Measurements from ENCODE around the gene TRIO.
"Not testable (repeated sequence)": the region's sequence is repeated elsewhere in the genome, so short reads cannot be mapped to it uniquely, and the experiment has no call there.

The TRIO gene

GRCh38 chr5:14415024-14415697 is 272.0 kb downstream of the TRIO start:
- no peak for DNase-seq (ENCODE audit: low read depth)

- DNase-seq (ENCODE audit: low read depth), result no peak
Measured at GRCh38 chr5:14415698-14416074, 272.5 kb downstream of the TRIO start.

- no peak for DNase-seq (ENCODE audit: low read depth)
Measured at GRCh38 chr5:14416621-14417275, 273.6 kb downstream of the TRIO start.

- DNase-seq (ENCODE audit: low read depth), result peak; percentile 58
Measured at GRCh38 chr5:14417276-14417730, 274.2 kb downstream of the TRIO start.

- no peak for DNase-seq (ENCODE audit: low read depth)
Measured at GRCh38 chr5:14417792-14418765, 274.9 kb downstream of the TRIO start.

- DNase-seq (ENCODE audit: low read depth), result no peak
Measured at GRCh38 chr5:14419686-14420085, 276.5 kb downstream of the TRIO start.

- DNase-seq (ENCODE audit: low read depth), result no peak
Measured at GRCh38 chr5:14420101-14420811, 277.1 kb downstream of the TRIO start.

GRCh38 chr5:14421851-14422250 is 278.7 kb downstream of the TRIO start:
- no peak for DNase-seq (ENCODE audit: low read depth)

GRCh38 chr5:14424011-14424685 is 281.0 kb downstream of the TRIO start:
- DNase-seq (ENCODE audit: low read depth), result no peak

GRCh38 chr5:14425559-14425958 is 282.4 kb downstream of the TRIO start:
- no peak for DNase-seq (ENCODE audit: low read depth)

GRCh38 chr5:14426521-14426920 is 283.4 kb downstream of the TRIO start:
- DNase-seq (ENCODE audit: low read depth), result no peak

- DNase-seq (ENCODE audit: low read depth), result no peak
Measured at GRCh38 chr5:14428302-14429081, 285.4 kb downstream of the TRIO start.

GRCh38 chr5:14429101-14430050 is 286.2 kb downstream of the TRIO start:
- no peak for DNase-seq (ENCODE audit: low read depth)

- DNase-seq (ENCODE audit: low read depth), result no peak
Measured at GRCh38 chr5:14431534-14431933, 288.4 kb downstream of the TRIO start.

- no peak for DNase-seq (ENCODE audit: low read depth)
Measured at GRCh38 chr5:14432931-14433589, 289.9 kb downstream of the TRIO start.

- DNase-seq (ENCODE audit: low read depth), result no peak
Measured at GRCh38 chr5:14435481-14435880, 292.3 kb downstream of the TRIO start.

GRCh38 chr5:14436122-14436521 is 293.0 kb downstream of the TRIO start:
- not testable (repeated sequence) for DNase-seq (ENCODE audit: low read depth)

GRCh38 chr5:14436801-14437542 is 293.8 kb downstream of the TRIO start:
- no peak for DNase-seq (ENCODE audit: low read depth)
